Keratinocyte (primary cell): Measurements from ENCODE around the gene SORBS1. TPM values are rescaled to one million over a fixed set of nuclear protein-coding genes. Genes with fewer than 3 reads are reported as not detected.
A peak's percentile ranks its signal among the peaks of the same experiment; 100 is the strongest.

Source experiments
- DNase-seq: peaks from one replicate; pipeline ENCODE4 v3.0.0-alpha.2; 2011; ENCODE audit warnings: low read depth, missing footprints, low spot score
- FAIRE-seq: peaks from 2 replicates; lab custom pipeline; 2011; peaks lifted over from hg19 to GRCh38; lab: Jason Lieb, UNC
- H2AFZ ChIP-seq: 2 replicates; pipeline ENCODE4 v1.6.0; 2012; ENCODE audit warnings: low read length, control low read depth, inconsistent platforms; ENCODE audit not compliant: control insufficient read depth
- H3K27ac ChIP-seq: 2 replicates; pipeline ENCODE4 v1.5.1; 2011; ENCODE audit warnings: low read length; ENCODE audit not compliant: control insufficient read depth, insufficient read depth
- H3K27me3 ChIP-seq: 3 replicates; pipeline ENCODE4 v1.6.0; 2011; ENCODE audit warnings: low read length; ENCODE audit not compliant: control insufficient read depth, insufficient read depth; ENCODE audit errors: extremely low read depth
- H3K36me3 ChIP-seq, 2 experiments: 2 replicates in 1 of 2; 3 replicates in 1 of 2; pipeline ENCODE4 v1.5.1; 2011; ENCODE audit warnings: low read length in 2 of 2, mild to moderate bottlenecking in 1 of 2; ENCODE audit not compliant: control insufficient read depth in 2 of 2, insufficient read depth in 2 of 2; ENCODE audit errors: extremely low read depth in 1 of 2
- H3K4me1 ChIP-seq: 3 replicates; pipeline ENCODE4 v1.5.1; 2011; ENCODE audit warnings: low read length; ENCODE audit not compliant: control insufficient read depth, insufficient read depth; ENCODE audit errors: extremely low read depth
- H3K4me2 ChIP-seq: 3 replicates; pipeline ENCODE4 v1.6.0; 2011; ENCODE audit warnings: low read depth, low read length; ENCODE audit not compliant: control insufficient read depth, insufficient read depth; ENCODE audit errors: extremely low read depth
- H3K4me3 ChIP-seq, 3 experiments: fragments of 200-600 bp in 1 of 3; sonication (generic) in 1 of 3; 2 replicates in 2 of 3; 3 replicates in 1 of 3; pipeline ENCODE4 v1.5.1; 2011 to 2016; ENCODE audit warnings: low read length in 3 of 3, mild to moderate bottlenecking in 3 of 3, control low read depth in 2 of 3, inconsistent platforms in 1 of 3, low read depth in 1 of 3, mixed read lengths in 1 of 3, mixed run types in 1 of 3, moderate library complexity in 1 of 3; ENCODE audit not compliant: control insufficient read depth in 2 of 3, insufficient read depth in 2 of 3; ENCODE audit errors: extremely low read depth in 1 of 3
- H3K79me2 ChIP-seq: 2 replicates; pipeline ENCODE4 v1.6.0; 2012; ENCODE audit warnings: low read length; ENCODE audit not compliant: control insufficient read depth, insufficient read depth
- H3K9ac ChIP-seq: 3 replicates; pipeline ENCODE4 v1.6.0; 2011; ENCODE audit warnings: low read length; ENCODE audit not compliant: control insufficient read depth, insufficient read depth; ENCODE audit errors: extremely low read depth
- H3K9me1 ChIP-seq: 3 replicates; pipeline ENCODE4 v1.6.0; 2011; ENCODE audit warnings: low read length; ENCODE audit not compliant: control insufficient read depth, insufficient read depth; ENCODE audit errors: extremely low read depth
- H3K9me3 ChIP-seq: 2 replicates; pipeline ENCODE4 v1.5.1; 2012; ENCODE audit warnings: low read depth, low read length; ENCODE audit not compliant: control insufficient read depth
- H4K20me1 ChIP-seq: 3 replicates; pipeline ENCODE4 v1.6.0; 2011; ENCODE audit warnings: low read length; ENCODE audit not compliant: control insufficient read depth, insufficient read depth; ENCODE audit errors: extremely low read depth
- EZH2 ChIP-seq: IDR thresholded peaks from one replicate; pipeline ENCODE4 v1.6.1; 2012; ENCODE audit warnings: inconsistent platforms, mild to moderate bottlenecking, low read length, moderate library complexity
- dilution Hi-C: fragments of 300-500 bp; cut with MboI; formaldehyde crosslinking; loops from one replicate; pipeline ENCODE4 v1.7.0; 2020; ENCODE audit warnings: low sequenced_read_pairs; ENCODE audit not compliant: extremely low pct_ligation_motif_present
- polyA plus RNA-seq, 5 experiments: library from polyadenylated mRNA; depleted of rRNA in 3 of 5; stranded (reverse) in 3 of 5; stranded (forward) in 1 of 5; unstranded in 1 of 5; fragments of >200 nt; gene quantifications; 1 replicate in 1 of 5; 2 replicates in 3 of 5; 3 replicates in 1 of 5; pipeline versions ENCODE4 v1.2.1 to v1.2.3, GENCODE V29; 2011 to 2012; ENCODE audit warnings: missing spikeins in 2 of 5, low read depth in 1 of 5, low replicate concordance in 1 of 5
- TF ChIP-seq, protein P1 (sequence below), 3 experiments: IDR thresholded peaks in 1 of 3; conservative IDR thresholded peaks in 1 of 3; optimal IDR thresholded peaks in 1 of 3; 2 replicates in 2 of 3; 3 replicates in 1 of 3; pipeline versions ENCODE3 to v1.5.1; 2011; ENCODE audit warnings: low read length in 3 of 3, mild to moderate bottlenecking in 3 of 3, moderate library complexity in 2 of 3, control low read depth in 1 of 3, inconsistent platforms in 1 of 3; ENCODE audit not compliant: insufficient read depth in 2 of 3; ENCODE audit errors: extremely low read depth in 1 of 3

The SORBS1 gene
- polyA plus RNA-seq, 1 donor (not counting 4 experiments of a cell fraction or from before 2014, with no cell fraction given), result 0.42 TPM

- no peak for FAIRE-seq
- Histone ChIP-seq H3K27me3 (no peaks in the 10 kb centered on the region), H3K9me3 (no peaks in the 10 kb centered on the region), H2AFZ (no peak overlapping the region), H3K27ac (no peak overlapping the region), H3K36me3 (no peaks in the 10 kb centered on the region), H3K9me1 (peaks cover 2% of the 10 kb centered on the region), H3K79me2 (no peaks in the 10 kb centered on the region), H3K4me2 (no peak overlapping the region), H3K4me1 (peaks cover 16% of the 10 kb centered on the region), H4K20me1 (no peaks in the 10 kb centered on the region), H3K9ac (no peak overlapping the region), H3K4me3 (no peak overlapping the region)
- DNase-seq, result no peak
- TF ChIP-seq EZH2, result no peak
- TF ChIP-seq, protein P1, sequence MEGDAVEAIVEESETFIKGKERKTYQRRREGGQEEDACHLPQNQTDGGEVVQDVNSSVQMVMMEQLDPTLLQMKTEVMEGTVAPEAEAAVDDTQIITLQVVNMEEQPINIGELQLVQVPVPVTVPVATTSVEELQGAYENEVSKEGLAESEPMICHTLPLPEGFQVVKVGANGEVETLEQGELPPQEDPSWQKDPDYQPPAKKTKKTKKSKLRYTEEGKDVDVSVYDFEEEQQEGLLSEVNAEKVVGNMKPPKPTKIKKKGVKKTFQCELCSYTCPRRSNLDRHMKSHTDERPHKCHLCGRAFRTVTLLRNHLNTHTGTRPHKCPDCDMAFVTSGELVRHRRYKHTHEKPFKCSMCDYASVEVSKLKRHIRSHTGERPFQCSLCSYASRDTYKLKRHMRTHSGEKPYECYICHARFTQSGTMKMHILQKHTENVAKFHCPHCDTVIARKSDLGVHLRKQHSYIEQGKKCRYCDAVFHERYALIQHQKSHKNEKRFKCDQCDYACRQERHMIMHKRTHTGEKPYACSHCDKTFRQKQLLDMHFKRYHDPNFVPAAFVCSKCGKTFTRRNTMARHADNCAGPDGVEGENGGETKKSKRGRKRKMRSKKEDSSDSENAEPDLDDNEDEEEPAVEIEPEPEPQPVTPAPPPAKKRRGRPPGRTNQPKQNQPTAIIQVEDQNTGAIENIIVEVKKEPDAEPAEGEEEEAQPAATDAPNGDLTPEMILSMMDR (optimal IDR thresholded peaks at IDR 0.05 in 1 of 3, IDR thresholded peaks at IDR 0.05 in 1 of 3, conservative IDR thresholded peaks at IDR 0.05 in 1 of 3; ENCODE audit: extremely low read depth in 1 of 3, insufficient read depth in 2 of 3, low read length in 3 of 3), result no peak
- dilution Hi-C loops, result no loop called here
Observed at GRCh38 chr10:95337423-95338160, 223.6 kb downstream of the SORBS1 start.

GRCh38 chr10:95336702-95337101 lies 224.5 kb downstream of the SORBS1 start:
- no peak overlapping the region for H3K4me2 ChIP-seq

More at GRCh38 chr10:95336702-95337101, 224.5 kb downstream of the SORBS1 start:
- peaks cover 16% of the 10 kb centered on the region for H3K4me1 ChIP-seq
- dilution Hi-C loops, result no loop called here
- TF ChIP-seq, protein P1 (optimal IDR thresholded peaks at IDR 0.05 in 1 of 3, IDR thresholded peaks at IDR 0.05 in 1 of 3, conservative IDR thresholded peaks at IDR 0.05 in 1 of 3; ENCODE audit: extremely low read depth in 1 of 3, insufficient read depth in 2 of 3, low read length in 3 of 3), result peak in 1 of 3 experiments; percentile 23
- no peak for TF ChIP-seq EZH2
- H3K79me2 ChIP-seq, result no peaks in the 10 kb centered on the region
- peaks cover 2% of the 10 kb centered on the region for H3K9me1 ChIP-seq
- no peaks in the 10 kb centered on the region for H3K36me3 ChIP-seq
- H3K27ac ChIP-seq, result no peak overlapping the region
- no peak for FAIRE-seq
- H3K9me3 ChIP-seq, result no peaks in the 10 kb centered on the region
- H4K20me1 ChIP-seq, result no peaks in the 10 kb centered on the region
- H3K4me3 ChIP-seq, result no peak overlapping the region
- DNase-seq, result no peak
- no peak overlapping the region for H3K9ac ChIP-seq
- H3K27me3 ChIP-seq, result no peaks in the 10 kb centered on the region
- H2AFZ ChIP-seq, result no peak overlapping the region
